Psoas muscle (tissue), 8 donors: ENCODE measurements around the gene CNDP1. TPM values are rescaled to one million over a fixed set of nuclear protein-coding genes. Genes with fewer than 3 reads are reported as not detected.

ENCODE experiments used
- ATAC-seq, 4 donors: fragments of 200-7000 bp; cut with Tn5 transposase; one replicate each; pipeline ENCODE4 v1.9.1; 2020; ENCODE audit warnings: moderate library complexity in 3 of 4, mild to moderate bottlenecking in 2 of 4
- DNase-seq, 2 donors: peaks; one replicate each; pipeline ENCODE4 v3.0.0-alpha.2; 2020
- H3K27ac ChIP-seq: fragments of 200-600 bp; one replicate; pipeline ENCODE4 v1.8.0; 2022
- H3K27me3 ChIP-seq, 3 donors: fragments of 200-600 bp in 1 of 3; one replicate each; pipeline versions ENCODE4 v1.6.1 to v1.8.0; 2013 to 2022; ENCODE audit warnings: low read length in 2 of 3, mild to moderate bottlenecking in 2 of 3, moderate library complexity in 1 of 3; ENCODE audit not compliant: insufficient read depth in 3 of 3
- H3K36me3 ChIP-seq, 2 donors: fragments of 200-600 bp in 1 of 2; one replicate each; pipeline versions ENCODE4 v1.6.1 to v1.8.0; 2013 to 2022; ENCODE audit warnings: low read depth in 1 of 2, mild to moderate bottlenecking in 1 of 2, moderate library complexity in 1 of 2; ENCODE audit not compliant: insufficient read depth in 1 of 2
- H3K4me1 ChIP-seq: fragments of 200-600 bp; one replicate; pipeline ENCODE4 v1.8.0; 2022
- H3K4me3 ChIP-seq: fragments of 200-600 bp; one replicate; pipeline ENCODE4 v1.8.0; 2022; ENCODE audit warnings: mild to moderate bottlenecking
- H3K9me3 ChIP-seq: fragments of 200-600 bp; one replicate; pipeline ENCODE4 v1.8.0; 2022
- CTCF ChIP-seq: fragments of 200-600 bp; IDR thresholded peaks from one replicate; pipeline ENCODE4 v1.8.0; 2022; ENCODE audit warnings: antibody characterized with exemption
- WGBS, 3 donors: extraction: QIAGEN DNeasy Blood & Tissue Kit; methylation state at CpG; one replicate each; pipeline versions ENCODE4 v1.1.6 to v1.1.7; 2013; 5-methylcytosine and 5-hydroxymethylcytosine counted together
- intact Hi-C, 2 donors: fragments of 100-400 bp; cut with DNase I; formaldehyde crosslinking; loops; one replicate each; pipeline versions ENCODE4 v1.11.0 to v1.14.2; 2022
- polyA plus RNA-seq, 3 donors: library from polyadenylated mRNA; stranded (reverse); fragments of 200-250 nt; gene quantifications; one replicate each; pipeline ENCODE4 v1.2.3, GENCODE V29; 2013
- total RNA-seq, 4 donors: library from RNA; stranded (reverse); fragmentation: NEBNext Ultra II Directional in 2 of 4; extraction: Animal tissue kit (Norgen Biotek cat#: 25700) in 2 of 4; gene quantifications; one replicate each; pipeline versions ENCODE4 v1.2.1 to v1.2.4, GENCODE V29; 2021 to 2023
- donor health status: healthy with polysubstance abuse.
- donor health status: DM: no; HTN: no; CAD: no; lungs with moderate emphysema.
- donor health status: Bipolar disorder and iron deficiency.
- donor health status: healthy.
- donor health status: DM: yes; HTN: yes; CAD: no.
- donor health status: DM: no; HTN: no; CAD: no.
- donor health status: DM: no; HTN: no; CAD: no.
- donor health status: DM: yes; HTN: yes; CAD: no.

The CNDP1 gene
- total and polyA plus RNA-seq, 7 donors: 0.04 TPM; not detected in 6

DNA sequence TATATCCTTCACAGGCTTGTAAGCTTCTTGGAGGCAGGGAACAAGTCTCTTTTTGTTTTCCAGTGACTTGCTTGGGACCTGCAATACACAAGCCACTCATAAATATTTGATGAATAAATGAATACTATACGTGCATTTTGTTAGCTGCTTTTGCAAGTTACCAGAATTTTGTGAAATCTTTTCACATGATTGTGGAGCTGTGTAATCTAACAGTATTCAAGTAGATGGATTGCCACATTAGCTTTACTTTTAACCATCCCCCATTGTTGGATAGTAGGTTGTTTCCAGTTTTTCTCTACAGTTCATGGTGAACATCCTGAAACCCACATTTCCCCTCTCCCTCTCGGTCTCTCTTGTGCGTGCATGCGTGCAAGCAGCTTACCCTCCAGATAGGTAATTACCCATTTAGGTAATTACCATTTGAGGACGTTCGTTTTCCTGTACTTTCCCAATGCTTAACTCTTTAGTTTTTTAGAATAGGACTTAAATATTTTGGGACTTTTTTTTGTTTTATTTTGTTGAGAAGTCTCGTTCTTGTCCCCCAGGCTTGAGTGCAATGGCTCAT, 75.8 kb downstream of the CNDP1 start:
- Histone ChIP-seq H3K27ac (no peak overlapping the region), H3K9me3 (no peaks in the 10 kb centered on the region), H3K4me3 (no peak overlapping the region), H3K36me3 (no peaks in the 10 kb centered on the region), H3K4me1 (peaks cover 6% of the 10 kb centered on the region), H3K27me3 (no peaks in the 10 kb centered on the region)
- intact Hi-C loops: no loop called here
- no peak for ATAC-seq
- WGBS, 3 donors: 86 to 88% (median 87%) methylated on average over 7 of the region's 7 CpGs
- no peak for TF ChIP-seq CTCF
- DNase-seq: no peak

DNA sequence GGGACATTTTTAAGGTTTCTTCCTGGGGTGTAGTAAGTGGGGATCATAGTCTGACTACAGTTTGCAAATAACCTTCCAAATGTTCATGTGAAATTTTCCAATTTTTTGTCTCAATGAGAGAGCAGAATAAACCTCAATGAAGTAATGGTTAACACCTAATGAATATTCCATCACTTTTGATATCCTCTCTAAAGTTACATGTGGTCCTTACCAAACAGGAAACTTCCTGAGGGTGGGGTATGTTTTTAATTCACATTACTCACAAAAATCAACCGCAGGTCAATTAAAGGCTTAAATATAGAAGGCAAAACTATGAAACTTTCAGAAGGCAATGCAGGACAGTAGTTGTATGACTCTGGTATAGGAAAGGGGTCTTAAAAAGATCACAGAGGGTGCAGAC, 76.6 kb downstream of the CNDP1 start:
- WGBS, 3 donors: 71 to 85% (median 79%) methylated on average over 1 of the region's 1 CpG
- Histone ChIP-seq H3K4me3 (no peak overlapping the region), H3K36me3 (no peaks in the 10 kb centered on the region), H3K9me3 (no peaks in the 10 kb centered on the region), H3K27me3 (no peaks in the 10 kb centered on the region), H3K4me1 (peaks cover 6% of the 10 kb centered on the region), H3K27ac (no peak overlapping the region)
- intact Hi-C loops: no loop called here
- no peak for DNase-seq
- ATAC-seq: no peak
- no peak for TF ChIP-seq CTCF

DNA sequence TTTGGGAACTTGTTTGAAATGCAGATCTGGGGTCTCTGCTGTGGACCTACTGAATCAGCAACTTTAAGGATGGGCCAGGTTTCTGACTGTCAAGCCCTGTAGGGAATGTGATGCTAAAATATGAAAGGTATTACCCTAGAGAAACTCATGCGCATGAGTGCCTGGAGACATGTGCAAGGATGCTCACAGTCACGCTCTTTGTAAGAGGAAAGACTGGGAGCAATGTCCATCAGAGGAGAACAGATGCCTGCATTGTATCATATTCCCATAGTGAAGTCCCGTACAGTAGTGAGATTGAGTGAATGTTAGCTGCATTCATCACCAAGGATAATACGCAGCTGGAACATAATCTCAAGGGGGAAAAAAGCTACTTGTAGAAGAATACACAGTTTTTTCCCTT, 77.5 kb downstream of the CNDP1 start:
- Histone ChIP-seq H3K27me3 (no peaks in the 10 kb centered on the region), H3K27ac (no peak overlapping the region), H3K36me3 (no peaks in the 10 kb centered on the region), H3K4me1 (peaks cover 6% of the 10 kb centered on the region), H3K4me3 (no peak overlapping the region), H3K9me3 (no peaks in the 10 kb centered on the region)
- TF ChIP-seq CTCF: no peak
- ATAC-seq (no peak), DNase-seq (no peak)
- 65 to 68% (median 68%) methylated on average over 4 of the region's 4 CpGs for WGBS, 3 donors
- intact Hi-C loops: no loop called here

GRCh38 chr18:74613381-74613780, 79.1 kb downstream of the CNDP1 start:
- no peak for TF ChIP-seq CTCF
- Histone ChIP-seq H3K27ac (no peak overlapping the region), H3K36me3 (no peaks in the 10 kb centered on the region), H3K4me1 (peaks cover 6% of the 10 kb centered on the region), H3K9me3 (no peaks in the 10 kb centered on the region), H3K4me3 (no peak overlapping the region), H3K27me3 (no peaks in the 10 kb centered on the region)
- ATAC-seq (no peak), DNase-seq (no peak)
- WGBS, 3 donors: 54 to 67% (median 59%) methylated on average over 1 of the region's 1 CpG
- intact Hi-C loops: no loop called here

DNA sequence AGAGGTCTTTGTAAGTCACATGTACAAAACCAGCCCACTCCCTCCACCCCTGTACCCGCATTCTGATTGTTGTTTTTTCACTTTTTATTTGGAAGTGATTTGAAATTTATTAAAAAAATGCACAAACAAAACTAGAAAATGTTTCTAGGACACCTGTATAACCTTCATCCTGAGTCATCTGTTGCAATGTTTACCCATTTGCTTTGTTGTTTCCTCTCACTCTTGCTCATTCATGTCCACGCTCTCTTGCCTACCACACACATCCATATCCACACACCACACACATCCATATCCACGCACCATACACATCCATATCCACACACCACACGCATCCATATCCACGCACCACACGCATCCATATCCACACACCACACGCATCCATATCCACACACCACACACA, 82.2 kb downstream of the CNDP1 start:
- DNase-seq: no peak
- H3K9me3 ChIP-seq: no peaks in the 10 kb centered on the region
- H3K4me1 ChIP-seq: peaks cover 6% of the 10 kb centered on the region
- ATAC-seq: no peak
- WGBS, 3 donors: 54 to 65% (median 63%) methylated on average over 7 of the region's 7 CpGs
- no peak overlapping the region for H3K4me3 ChIP-seq
- no peaks in the 10 kb centered on the region for H3K27me3 ChIP-seq
- TF ChIP-seq CTCF: no peak
- H3K27ac ChIP-seq: no peak overlapping the region
- intact Hi-C loops: no loop called here
- H3K36me3 ChIP-seq: no peaks in the 10 kb centered on the region
